Neutrophil (primary cell): ENCODE measurements around the gene TNFRSF12A.

ENCODE experiments used
- H3K27ac ChIP-seq: fragments of 200-600 bp; sonication (generic); 2 replicates; pipeline ENCODE4 v1.5.1; 2016; ENCODE audit warnings: mild to moderate bottlenecking, moderate library complexity
- H3K27me3 ChIP-seq: fragments of 200-600 bp; sonication (generic); 2 replicates; pipeline ENCODE4 v1.6.0; 2016; ENCODE audit warnings: mild to moderate bottlenecking
- H3K36me3 ChIP-seq: fragments of 200-600 bp; sonication (generic); 2 replicates; pipeline ENCODE4 v1.5.1; 2017
- H3K4me1 ChIP-seq, 2 experiments: fragments of 200-600 bp in 1 of 2; sonication (generic) in 1 of 2; 1 replicate in 1 of 2; 2 replicates in 1 of 2; pipeline versions ENCODE4 v1.5.1 to v1.6.1; 2013 to 2016; ENCODE audit warnings: low read depth in 1 of 2, low read length in 1 of 2, mild to moderate bottlenecking in 1 of 2, moderate library complexity in 1 of 2; ENCODE audit not compliant: control insufficient read depth in 1 of 2, insufficient read depth in 1 of 2
- H3K4me3 ChIP-seq, 2 experiments: fragments of 200-600 bp in 1 of 2; sonication (generic) in 1 of 2; 1 replicate in 1 of 2; 2 replicates in 1 of 2; pipeline ENCODE4 v1.5.1; 2013 to 2016; ENCODE audit warnings: low read depth in 1 of 2, low read length in 1 of 2, mild to moderate bottlenecking in 1 of 2, moderate library complexity in 1 of 2
- H3K9me3 ChIP-seq: fragments of 200-600 bp; sonication (generic); 2 replicates; pipeline ENCODE4 v1.5.1; 2016
- CTCF ChIP-seq: fragments of 200-600 bp; sonication (generic); IDR thresholded peaks from 2 replicates; pipeline ENCODE4 v1.5.1; 2016; ENCODE audit warnings: antibody characterized with exemption

The TNFRSF12A gene

GRCh38 chr16:3026609-3027488 is 6.7 kb downstream of the TNFRSF12A start:
- H3K27ac ChIP-seq = no peak overlapping the region
- no peak for TF ChIP-seq CTCF
- H3K27me3 ChIP-seq = peaks cover 35% of the 10 kb centered on the region
- H3K4me1 ChIP-seq = peaks cover 56 to 73% of the 10 kb centered on the region in 2 experiments
- H3K36me3 ChIP-seq = peaks cover 7% of the 10 kb centered on the region
- no peaks in the 10 kb centered on the region for H3K9me3 ChIP-seq
- H3K4me3 ChIP-seq = no peak overlapping the region

- Histone ChIP-seq H3K9me3 (no peaks in the 10 kb centered on the region), H3K27me3 (peaks cover 41% of the 10 kb centered on the region), H3K36me3 (peaks cover 1% of the 10 kb centered on the region), H3K27ac (no peak overlapping the region), H3K4me3 (no peak overlapping the region), H3K4me1 (peaks cover 54 to 72% of the 10 kb centered on the region in 2 experiments)
- no peak for TF ChIP-seq CTCF
Observed at GRCh38 chr16:3027489-3027795, 7.3 kb downstream of the TNFRSF12A start.

GRCh38 chr16:3027983-3028715 is 8.0 kb downstream of the TNFRSF12A start:
- H3K9me3 ChIP-seq = no peaks in the 10 kb centered on the region
- H3K27me3 ChIP-seq = peaks cover 48% of the 10 kb centered on the region
- H3K27ac ChIP-seq = peak overlapping the region; percentile 58
- peaks cover 46 to 70% of the 10 kb centered on the region in 2 experiments for H3K4me1 ChIP-seq
- H3K4me3 ChIP-seq = peak overlapping the region; percentile 23 to 59
- no peaks in the 10 kb centered on the region for H3K36me3 ChIP-seq
- TF ChIP-seq CTCF = peak; percentile 99

GRCh38 chr16:3028716-3029319 is 8.7 kb downstream of the TNFRSF12A start:
- Histone ChIP-seq H3K4me3 (peak overlapping the region; percentile 46 to 59), H3K36me3 (no peaks in the 10 kb centered on the region), H3K4me1 (peaks cover 44 to 64% of the 10 kb centered on the region in 2 experiments), H3K27me3 (peaks cover 55% of the 10 kb centered on the region), H3K27ac (no peak overlapping the region), H3K9me3 (no peaks in the 10 kb centered on the region)
- no peak for TF ChIP-seq CTCF

GRCh38 chr16:3029491-3030221 is 9.5 kb downstream of the TNFRSF12A start:
- Histone ChIP-seq H3K4me1 (peaks cover 46 to 65% of the 10 kb centered on the region in 2 experiments), H3K4me3 (peak overlapping the region; percentile 46 to 59), H3K9me3 (no peaks in the 10 kb centered on the region), H3K27me3 (peaks cover 60% of the 10 kb centered on the region), H3K36me3 (no peaks in the 10 kb centered on the region), H3K27ac (peak overlapping the region; percentile 47)
- no peak for TF ChIP-seq CTCF
